Gastroesophageal sphincter (tissue), 3 donors: ENCODE data around the gene COL15A1.

Experiments
- CTCF ChIP-seq, 4 experiments: fragments of 200-600 bp in 2 of 4; fragments of 450-650 bp in 2 of 4; sonication (generic) in 1 of 4; IDR thresholded peaks; one replicate each; pipeline ENCODE4 v1.5.1; 2017 to 2019; ENCODE audit warnings: antibody characterized with exemption in 4 of 4, mild to moderate bottlenecking in 2 of 4, moderate library complexity in 2 of 4
- POLR2A ChIP-seq, 2 donors: fragments of 450-650 bp; IDR thresholded peaks; one replicate each; pipeline ENCODE4 v1.6.1; 2017; ENCODE audit warnings: antibody characterized with exemption in 2 of 2, mild to moderate bottlenecking in 2 of 2, moderate library complexity in 1 of 2
- POLR2AphosphoS5 ChIP-seq: sonication (generic); formaldehyde crosslinking; IDR thresholded peaks from one replicate; pipeline ENCODE4 v1.6.1; 2017; ENCODE audit warnings: antibody characterized with exemption

- TF ChIP-seq CTCF (IDR thresholded peaks at IDR 0.05) (no peak), POLR2AphosphoS5 (no peak), POLR2A (IDR thresholded peaks at IDR 0.05) (no peak)
These were observed 127.0 kb downstream of the COL15A1 start for GRCh38 chr9:99070681-99071080.
